ENCODE measurements around the gene IHH. TPM values are rescaled to one million over a fixed set of nuclear protein-coding genes. Genes with fewer than 3 reads are reported as not detected.

The IHH gene
- total RNA-seq, 1 experiment from 2014 or later = not detected

Other genes starting within 250 kb of the IHH start
- 0.13 and 0.16 TPM in 2 replicates for gene PRKAG3, start 229.1 kb downstream of the IHH start, total RNA-seq (2014; rRNA removed; shearing (Covaris generic))
- 0.08 and 0.10 TPM in 2 replicates for gene WNT6, start 201.1 kb downstream of the IHH start, total RNA-seq (2014; rRNA removed; shearing (Covaris generic))
- 0.10 and 0.28 TPM in 2 replicates for gene WNT10A, start 180.1 kb downstream of the IHH start, total RNA-seq (2014; rRNA removed; shearing (Covaris generic))
- gene CDK5R2, start 101.3 kb downstream of the IHH start, total RNA-seq (2014; rRNA removed; shearing (Covaris generic)) = 0.14 TPM in 1 of 2 replicates, not detected in the other
- not detected in 2 replicates for gene FEV, start 75.7 kb downstream of the IHH start, total RNA-seq (2014; rRNA removed; shearing (Covaris generic))
- gene CRYBA2, start 67.5 kb downstream of the IHH start, total RNA-seq (2014; rRNA removed; shearing (Covaris generic)) = 0.15 TPM in 1 of 2 replicates, not detected in the other
- gene CFAP65, start 19.4 kb downstream of the IHH start, total RNA-seq (2014; rRNA removed; shearing (Covaris generic)) = not detected in 2 replicates
- 19.6 and 21.7 TPM in 2 replicates for gene NHEJ1, start 99.9 kb upstream of the IHH start, total RNA-seq (2014; rRNA removed; shearing (Covaris generic))
- gene SLC23A3, start 109.1 kb upstream of the IHH start, total RNA-seq (2014; rRNA removed; shearing (Covaris generic)) = 0.10 and 0.13 TPM in 2 replicates
- 13.0 and 13.3 TPM in 2 replicates for gene CNPPD1, start 116.0 kb upstream of the IHH start, total RNA-seq (2014; rRNA removed; shearing (Covaris generic))
- gene RETREG2, start 117.4 kb upstream of the IHH start, total RNA-seq (2014; rRNA removed; shearing (Covaris generic)) = 32.0 and 38.0 TPM in 2 replicates
- 16.0 and 16.2 TPM in 2 replicates for gene ZFAND2B, start 145.9 kb upstream of the IHH start, total RNA-seq (2014; rRNA removed; shearing (Covaris generic))
- gene ABCB6, start 158.0 kb upstream of the IHH start, total RNA-seq (2014; rRNA removed; shearing (Covaris generic)) = 18.6 and 26.5 TPM in 2 replicates
- 35.3 and 37.8 TPM in 2 replicates for gene ATG9A, start 168.7 kb upstream of the IHH start, total RNA-seq (2014; rRNA removed; shearing (Covaris generic))
- gene ANKZF1, start 168.9 kb upstream of the IHH start, total RNA-seq (2014; rRNA removed; shearing (Covaris generic)) = 19.2 and 28.7 TPM in 2 replicates
- gene GLB1L, start 184.5 kb upstream of the IHH start, total RNA-seq (2014; rRNA removed; shearing (Covaris generic)) = 2.9 and 4.2 TPM in 2 replicates
- gene STK16, start 184.6 kb upstream of the IHH start, total RNA-seq (2014; rRNA removed; shearing (Covaris generic)) = 11.0 and 12.7 TPM in 2 replicates
- gene TUBA4B, start 192.3 kb upstream of the IHH start, total RNA-seq (2014; rRNA removed; shearing (Covaris generic)) = 0.08 TPM in 1 of 2 replicates, not detected in the other
- 188 and 197 TPM in 2 replicates for gene TUBA4A, start 193.0 kb upstream of the IHH start, total RNA-seq (2014; rRNA removed; shearing (Covaris generic))
- gene DNAJB2, start 218.4 kb upstream of the IHH start, total RNA-seq (2014; rRNA removed; shearing (Covaris generic)) = 16.8 and 19.4 TPM in 2 replicates
- not detected in 2 replicates for gene PTPRN, start 248.5 kb upstream of the IHH start, total RNA-seq (2014; rRNA removed; shearing (Covaris generic))

Data from SJCRH30 (cell line).